CD4-positive, alpha-beta T cell treated with Interleukin-10 for 1 hour (primary cell): ENCODE data around the gene SULT1C4.
"Not testable (repeated sequence)": the region's sequence is repeated elsewhere in the genome, so short reads cannot be mapped to it uniquely, and the experiment has no call there.

Source experiments
- DNase-seq: peaks from one replicate; pipeline ENCODE4 v3.0.0-alpha.2; 2020

The SULT1C4 gene

GRCh38 chr2:108414256-108414876, 36.6 kb downstream of the SULT1C4 start:
- DNase-seq = no peak

GRCh38 chr2:108414945-108415344, 37.2 kb downstream of the SULT1C4 start:
- no peak for DNase-seq

GRCh38 chr2:108417254-108417653, 39.5 kb downstream of the SULT1C4 start:
- peak; percentile 12 for DNase-seq

- DNase-seq = no peak
These were observed 40.7 kb downstream of the SULT1C4 start for GRCh38 chr2:108418416-108418815.

GRCh38 chr2:108423067-108423466, 45.3 kb downstream of the SULT1C4 start:
- no peak for DNase-seq

DNA sequence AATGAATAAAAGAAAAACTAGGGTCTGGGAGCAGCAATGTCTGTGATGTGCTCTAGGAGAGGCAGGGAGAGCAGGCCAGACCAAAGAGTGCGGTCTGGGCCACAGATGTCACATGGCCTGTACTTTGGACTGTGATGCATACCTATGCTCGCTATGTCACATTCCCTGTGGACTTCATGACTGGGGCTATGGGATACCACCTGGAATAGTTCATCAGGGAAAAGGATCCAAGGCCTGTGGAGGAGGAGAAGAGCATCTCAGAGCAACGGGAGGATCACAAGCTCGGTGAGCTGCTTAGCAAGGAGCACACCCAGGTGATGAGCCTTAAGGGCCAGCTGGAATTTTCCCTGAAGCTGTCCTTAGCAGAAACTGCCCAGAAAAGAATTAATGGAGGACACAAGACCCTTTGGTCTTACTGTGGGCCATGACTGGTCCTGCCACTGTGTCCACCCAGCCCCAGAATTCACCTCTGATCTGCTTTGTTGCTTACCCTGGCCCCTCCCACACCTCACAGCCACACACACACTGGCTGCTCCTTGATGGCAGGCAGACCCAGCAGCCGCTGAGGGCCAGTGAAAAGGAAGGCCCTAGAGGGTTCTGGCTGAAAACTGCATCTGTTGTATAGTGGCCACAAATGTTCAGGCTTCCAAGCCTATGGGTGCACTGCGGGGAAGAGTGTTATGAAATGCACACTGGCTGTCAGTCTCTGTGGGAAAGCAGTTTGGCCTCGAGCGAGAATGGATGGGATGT, 45.9 kb downstream of the SULT1C4 start:
- no peak for DNase-seq

- DNase-seq = no peak
These were observed 50.7 kb downstream of the SULT1C4 start for GRCh38 chr2:108428286-108429009.

- DNase-seq = not testable (repeated sequence)
These were observed 57.8 kb downstream of the SULT1C4 start for GRCh38 chr2:108435578-108435977.

GRCh38 chr2:108436976-108437375, 59.2 kb downstream of the SULT1C4 start:
- DNase-seq = no peak
